ENCODE results near the gene HSBP1L1.

- no peak for TF ChIP-seq POLR2A (IDR thresholded peaks at IDR 0.05)
- TF ChIP-seq, protein P1, sequence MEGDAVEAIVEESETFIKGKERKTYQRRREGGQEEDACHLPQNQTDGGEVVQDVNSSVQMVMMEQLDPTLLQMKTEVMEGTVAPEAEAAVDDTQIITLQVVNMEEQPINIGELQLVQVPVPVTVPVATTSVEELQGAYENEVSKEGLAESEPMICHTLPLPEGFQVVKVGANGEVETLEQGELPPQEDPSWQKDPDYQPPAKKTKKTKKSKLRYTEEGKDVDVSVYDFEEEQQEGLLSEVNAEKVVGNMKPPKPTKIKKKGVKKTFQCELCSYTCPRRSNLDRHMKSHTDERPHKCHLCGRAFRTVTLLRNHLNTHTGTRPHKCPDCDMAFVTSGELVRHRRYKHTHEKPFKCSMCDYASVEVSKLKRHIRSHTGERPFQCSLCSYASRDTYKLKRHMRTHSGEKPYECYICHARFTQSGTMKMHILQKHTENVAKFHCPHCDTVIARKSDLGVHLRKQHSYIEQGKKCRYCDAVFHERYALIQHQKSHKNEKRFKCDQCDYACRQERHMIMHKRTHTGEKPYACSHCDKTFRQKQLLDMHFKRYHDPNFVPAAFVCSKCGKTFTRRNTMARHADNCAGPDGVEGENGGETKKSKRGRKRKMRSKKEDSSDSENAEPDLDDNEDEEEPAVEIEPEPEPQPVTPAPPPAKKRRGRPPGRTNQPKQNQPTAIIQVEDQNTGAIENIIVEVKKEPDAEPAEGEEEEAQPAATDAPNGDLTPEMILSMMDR (IDR thresholded peaks at IDR 0.05) = no peak
Observed at GRCh38 chr18:79924814-79925731, 39.4 kb upstream of the HSBP1L1 start.
